Activated T-helper 17 cell treated with anti-CD3 and anti-CD28 coated beads, Interleukin-2, amount 50 U/mL, for 72 hours (primary cell): Measurements from ENCODE around the gene VAV1. TPM values are rescaled to one million over a fixed set of nuclear protein-coding genes. Genes with fewer than 3 reads are reported as not detected.

Experiments
- ATAC-seq: fragments of 150-1000 bp; cut with Tn5 transposase; replicated peaks from 2 replicates; pipeline ENCODE4 v1.10.0; 2021; ENCODE audit warnings: mild to moderate bottlenecking, moderate library complexity
- H3K27ac Mint-ChIP-seq: one replicate; pipeline ENCODE4 v1.8.0; 2022; ENCODE audit warnings: mixed read lengths
- H3K27me3 Mint-ChIP-seq: one replicate; pipeline ENCODE4 v1.8.0; 2022; ENCODE audit warnings: mixed read lengths
- H3K36me3 Mint-ChIP-seq: one replicate; pipeline ENCODE4 v1.8.0; 2022; ENCODE audit warnings: low read depth, mild to moderate bottlenecking, mixed read lengths
- H3K4me1 Mint-ChIP-seq: one replicate; pipeline ENCODE4 v1.8.0; 2022; ENCODE audit warnings: mixed read lengths
- H3K4me3 Mint-ChIP-seq: one replicate; pipeline ENCODE4 v1.8.0; 2022; ENCODE audit warnings: mild to moderate bottlenecking, mixed read lengths
- H3K9me3 Mint-ChIP-seq: one replicate; pipeline ENCODE4 v1.8.0; 2022; ENCODE audit warnings: mixed read lengths
- total RNA-seq, 2 donors: library from RNA; stranded (reverse); gene quantifications; one replicate each; pipeline ENCODE4 v1.2.3, GENCODE V29; 2022

The VAV1 gene
- total RNA-seq: 100 to 1,000 TPM; 110 to 114 TPM

GRCh38 chr19:6772028-6772865 lies at the start of gene VAV1:
VAV1 (plus strand) TSS chr19:6772708; CDS start chr19:6772808, 100 bp downstream.
- Mint-ChIP-seq H3K27me3 (no peaks in the 10 kb centered on the region), H3K27ac (peak within 1 kb of the TSS; percentile 88), H3K4me1 (peaks cover 42% of the 10 kb centered on the region), H3K4me3 (peak within 1 kb of the TSS; percentile 98), H3K9me3 (peaks cover 7% of the 10 kb centered on the region), H3K36me3 (peaks cover 42% of the 10 kb centered on the region)
- ATAC-seq: peak; percentile 58

DNA sequence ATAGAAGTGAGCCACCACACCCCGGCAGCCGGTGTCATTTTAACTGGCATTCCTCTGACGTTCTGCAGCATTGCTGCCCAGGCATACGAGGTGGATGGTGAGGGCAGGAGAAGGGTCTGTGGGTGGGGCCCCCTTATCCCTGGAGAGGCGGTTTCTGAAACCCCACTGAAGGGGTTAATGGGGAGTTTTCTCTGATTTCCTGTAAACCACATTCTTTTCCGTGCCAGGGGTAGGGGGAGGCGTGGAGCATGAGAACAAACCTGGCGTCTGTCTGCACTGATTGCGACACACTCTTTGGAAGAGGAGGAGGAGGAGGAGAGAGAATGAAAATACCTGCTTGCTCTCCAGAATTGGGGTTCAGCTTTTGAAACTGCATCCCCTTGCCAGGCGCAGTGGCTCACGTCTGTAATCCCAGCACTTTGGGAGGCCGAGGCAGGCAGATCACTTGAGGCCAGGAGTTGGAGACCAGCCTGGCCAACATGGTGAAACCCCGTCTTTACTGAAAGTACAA lies 49.3 kb upstream of the VAV1 start:
- Mint-ChIP-seq H3K36me3 (no peaks in the 10 kb centered on the region), H3K4me3 (no peak overlapping the region), H3K27me3 (no peaks in the 10 kb centered on the region), H3K27ac (no peak overlapping the region), H3K4me1 (no peaks in the 10 kb centered on the region), H3K9me3 (no peaks in the 10 kb centered on the region)
- no peak for ATAC-seq

DNA sequence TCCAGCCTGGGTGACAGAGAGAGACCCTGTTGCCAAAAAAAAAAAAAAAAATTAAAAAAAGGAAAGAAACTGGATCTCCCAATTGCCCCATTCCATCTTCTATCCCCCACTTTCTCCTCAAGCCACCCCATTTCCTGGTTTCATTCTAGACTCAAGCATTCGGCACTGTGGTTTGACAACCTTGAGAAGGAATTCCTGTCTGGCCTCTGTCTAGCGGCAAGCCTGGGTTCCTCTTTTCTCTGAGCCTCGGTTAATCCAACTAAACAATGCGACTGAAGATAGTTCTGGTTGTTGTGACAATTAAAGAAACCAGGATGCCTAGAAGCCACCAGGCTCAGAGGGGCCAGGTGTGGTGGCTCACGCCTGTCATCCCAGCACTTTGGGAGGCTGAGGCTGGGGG lies 48.8 kb upstream of the VAV1 start:
- H3K4me1 Mint-ChIP-seq: no peaks in the 10 kb centered on the region
- H3K27ac Mint-ChIP-seq: no peak overlapping the region
- no peaks in the 10 kb centered on the region for H3K9me3 Mint-ChIP-seq
- no peak for ATAC-seq
- no peak overlapping the region for H3K4me3 Mint-ChIP-seq
- no peaks in the 10 kb centered on the region for H3K27me3 Mint-ChIP-seq
- H3K36me3 Mint-ChIP-seq: no peaks in the 10 kb centered on the region

DNA sequence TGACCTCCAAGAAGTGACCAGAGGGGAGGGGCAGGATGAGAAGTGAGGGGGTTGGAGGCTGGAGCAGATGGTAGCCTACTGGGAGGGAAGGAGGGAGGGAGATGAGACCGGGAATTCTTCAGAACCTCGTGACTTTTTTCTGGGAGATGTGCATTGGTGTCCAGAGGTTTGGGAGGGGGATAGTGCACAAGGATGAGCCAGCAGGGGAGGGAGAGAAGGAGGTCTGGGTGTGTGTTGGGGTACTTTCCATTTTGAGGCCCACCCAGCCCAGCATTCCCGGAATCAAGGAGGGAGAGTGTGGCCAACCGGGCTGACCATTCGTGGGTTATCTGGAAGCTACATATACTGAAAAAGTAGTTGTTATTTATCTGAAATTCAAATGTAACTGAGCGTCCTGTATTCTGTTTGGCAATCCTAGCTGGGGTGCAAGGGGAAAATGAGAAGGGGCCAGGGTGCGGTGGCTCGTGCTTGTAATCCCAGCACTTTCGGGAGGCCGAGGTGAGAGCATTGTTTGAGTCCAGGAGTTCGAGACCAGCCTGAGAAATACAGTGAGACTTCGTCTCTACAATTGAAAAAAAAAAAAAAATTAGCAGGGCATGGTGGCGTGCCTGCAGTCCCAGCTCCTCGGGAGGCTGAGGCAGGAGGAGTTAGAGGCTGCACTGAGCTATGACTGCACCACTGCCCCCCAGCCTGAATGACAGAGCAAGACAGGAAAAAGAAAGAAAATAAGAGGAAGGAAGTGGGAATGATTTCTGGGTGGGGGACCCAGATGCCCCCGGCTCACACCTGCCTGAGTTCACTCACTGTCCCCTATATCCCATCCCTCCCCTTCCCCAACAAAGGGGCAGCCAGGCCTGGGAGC lies 47.6 kb upstream of the VAV1 start:
- H3K27me3 Mint-ChIP-seq: no peaks in the 10 kb centered on the region
- no peaks in the 10 kb centered on the region for H3K4me1 Mint-ChIP-seq
- no peaks in the 10 kb centered on the region for H3K36me3 Mint-ChIP-seq
- ATAC-seq: no peak
- H3K9me3 Mint-ChIP-seq: no peaks in the 10 kb centered on the region
- no peak overlapping the region for H3K4me3 Mint-ChIP-seq
- no peak overlapping the region for H3K27ac Mint-ChIP-seq

GRCh38 chr19:6725513-6726231 lies 46.8 kb upstream of the VAV1 start:
- H3K36me3 Mint-ChIP-seq: no peaks in the 10 kb centered on the region

DNA sequence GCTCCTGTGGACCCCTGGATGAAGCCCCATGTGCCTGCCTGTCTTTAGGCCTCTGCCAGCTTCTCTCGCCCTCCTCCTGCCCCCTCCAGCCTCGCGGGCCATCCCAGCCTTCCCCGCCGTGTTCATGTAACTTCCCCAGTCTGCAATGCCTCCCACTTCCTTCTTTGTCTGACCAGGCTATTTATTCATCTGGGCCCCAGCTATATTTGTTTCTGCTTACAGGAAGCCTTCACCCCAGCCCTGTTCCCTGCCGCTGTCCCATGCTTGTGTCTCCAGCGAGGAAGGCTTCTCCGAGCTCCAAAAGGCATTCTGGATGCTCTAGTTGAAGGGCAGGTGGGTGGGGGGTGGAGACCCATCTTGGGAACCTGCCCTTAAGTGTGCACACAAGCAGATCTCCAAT lies 44.2 kb upstream of the VAV1 start:
- H3K27me3 Mint-ChIP-seq: no peaks in the 10 kb centered on the region
- peak overlapping the region; percentile 21 for H3K27ac Mint-ChIP-seq
- no peaks in the 10 kb centered on the region for H3K4me1 Mint-ChIP-seq
- no peaks in the 10 kb centered on the region for H3K9me3 Mint-ChIP-seq
- ATAC-seq: no peak
- peaks cover 13% of the 10 kb centered on the region for H3K36me3 Mint-ChIP-seq
- no peak overlapping the region for H3K4me3 Mint-ChIP-seq

More at GRCh38 chr19:6725513-6726231, 46.8 kb upstream of the VAV1 start:
- no peak for ATAC-seq
- H3K27me3 Mint-ChIP-seq: no peaks in the 10 kb centered on the region
- no peak overlapping the region for H3K4me3 Mint-ChIP-seq
- H3K4me1 Mint-ChIP-seq: no peaks in the 10 kb centered on the region
- no peaks in the 10 kb centered on the region for H3K9me3 Mint-ChIP-seq
- H3K27ac Mint-ChIP-seq: no peak overlapping the region

DNA sequence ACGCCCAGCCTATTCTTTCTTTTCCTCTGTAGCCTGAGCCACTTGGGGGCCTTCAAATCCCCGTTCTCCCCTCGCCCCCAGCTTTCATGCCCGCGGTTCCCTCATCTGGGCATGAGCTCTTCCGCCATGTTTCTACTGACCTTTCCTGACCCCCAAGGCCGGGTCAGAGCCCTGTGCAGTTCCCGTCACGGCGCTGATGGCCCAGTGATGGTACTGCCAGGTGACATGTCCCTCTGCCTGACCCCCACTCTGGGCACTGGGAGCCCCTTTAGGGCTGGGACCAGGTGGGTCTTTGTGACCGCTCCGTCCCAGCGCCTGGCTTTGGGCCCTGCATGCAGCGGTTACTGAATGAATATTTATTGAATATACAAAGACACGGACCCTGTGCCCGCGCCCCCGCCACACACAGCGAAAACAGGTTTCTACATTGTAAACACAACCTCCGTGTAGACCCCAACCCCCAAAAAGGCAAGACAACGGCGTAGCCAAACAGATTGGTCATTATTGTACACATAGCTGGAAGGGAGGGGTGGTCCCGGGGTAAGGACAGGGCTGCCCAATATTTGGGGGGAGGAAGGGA lies 42.8 kb upstream of the VAV1 start:
- no peak for ATAC-seq
- Mint-ChIP-seq H3K27me3 (no peaks in the 10 kb centered on the region), H3K4me3 (no peak overlapping the region), H3K36me3 (peaks cover 22% of the 10 kb centered on the region), H3K9me3 (no peaks in the 10 kb centered on the region), H3K27ac (no peak overlapping the region), H3K4me1 (no peaks in the 10 kb centered on the region)

GRCh38 chr19:6730153-6730804 lies 42.2 kb upstream of the VAV1 start:
- H3K4me3 Mint-ChIP-seq: no peak overlapping the region
- H3K36me3 Mint-ChIP-seq: peaks cover 22% of the 10 kb centered on the region
- H3K4me1 Mint-ChIP-seq: no peaks in the 10 kb centered on the region
- H3K27ac Mint-ChIP-seq: no peak overlapping the region
- no peaks in the 10 kb centered on the region for H3K9me3 Mint-ChIP-seq
- H3K27me3 Mint-ChIP-seq: no peaks in the 10 kb centered on the region
- ATAC-seq: peak; percentile 64

- no peak for ATAC-seq
- Mint-ChIP-seq H3K4me1 (peaks cover 4% of the 10 kb centered on the region), H3K27ac (no peak overlapping the region)
Observed at GRCh38 chr19:6730941-6731670, 41.4 kb upstream of the VAV1 start.

GRCh38 chr19:6731822-6732221 lies 40.7 kb upstream of the VAV1 start:
- Mint-ChIP-seq H3K36me3 (peaks cover 31% of the 10 kb centered on the region), H3K9me3 (no peaks in the 10 kb centered on the region), H3K27ac (no peak overlapping the region), H3K4me1 (peaks cover 7% of the 10 kb centered on the region), H3K4me3 (no peak overlapping the region), H3K27me3 (no peaks in the 10 kb centered on the region)
- ATAC-seq: no peak

More at GRCh38 chr19:6730941-6731670, 41.4 kb upstream of the VAV1 start:
- no peaks in the 10 kb centered on the region for H3K9me3 Mint-ChIP-seq
- peaks cover 26% of the 10 kb centered on the region for H3K36me3 Mint-ChIP-seq
- no peaks in the 10 kb centered on the region for H3K27me3 Mint-ChIP-seq
- no peak overlapping the region for H3K4me3 Mint-ChIP-seq

GRCh38 chr19:6732803-6733337 lies 39.6 kb upstream of the VAV1 start:
- H3K4me1 Mint-ChIP-seq: peaks cover 9% of the 10 kb centered on the region
- H3K9me3 Mint-ChIP-seq: no peaks in the 10 kb centered on the region
- no peak overlapping the region for H3K4me3 Mint-ChIP-seq
- no peak overlapping the region for H3K27ac Mint-ChIP-seq
- no peaks in the 10 kb centered on the region for H3K27me3 Mint-ChIP-seq
- no peak for ATAC-seq
- peaks cover 37% of the 10 kb centered on the region for H3K36me3 Mint-ChIP-seq

GRCh38 chr19:6733338-6734095 lies 39.0 kb upstream of the VAV1 start:
- peaks cover 37% of the 10 kb centered on the region for H3K36me3 Mint-ChIP-seq
- no peak overlapping the region for H3K4me3 Mint-ChIP-seq
- no peaks in the 10 kb centered on the region for H3K9me3 Mint-ChIP-seq
- no peak for ATAC-seq
- no peaks in the 10 kb centered on the region for H3K27me3 Mint-ChIP-seq
- H3K27ac Mint-ChIP-seq: no peak overlapping the region
- peaks cover 15% of the 10 kb centered on the region for H3K4me1 Mint-ChIP-seq
